GM12864 (cell line): ENCODE measurements around the gene PIGW.

Experiments used
- DNase-seq: peaks from one replicate; pipeline ENCODE4 v3.0.0-alpha.2; 2011; ENCODE audit warnings: low read depth
- H3K4me3 ChIP-seq: 2 replicates; pipeline ENCODE4 v1.5.1; 2011; ENCODE audit warnings: mild to moderate bottlenecking, low read depth, low read length, control low read depth
- CTCF ChIP-seq: IDR thresholded peaks from 2 replicates; pipeline ENCODE4 v1.5.1; 2011; ENCODE audit warnings: low read depth, mild to moderate bottlenecking, moderate library complexity, low read length, control low read depth, inconsistent platforms; ENCODE audit errors: missing control alignments

Gene PIGW

GRCh38 chr17:36566081-36566480, 31.3 kb downstream of the PIGW start:
- H3K4me3 ChIP-seq, result no peak overlapping the region
- no peak for DNase-seq
- TF ChIP-seq CTCF, result no peak

GRCh38 chr17:36575028-36575427, 40.2 kb downstream of the PIGW start:
- no peak for DNase-seq
- no peak for TF ChIP-seq CTCF
- H3K4me3 ChIP-seq, result no peak overlapping the region

GRCh38 chr17:36576793-36577192, 42.0 kb downstream of the PIGW start:
- no peak for DNase-seq
- no peak for TF ChIP-seq CTCF

GRCh38 chr17:36578671-36579070, 43.9 kb downstream of the PIGW start:
- H3K4me3 ChIP-seq, result no peak overlapping the region
- TF ChIP-seq CTCF, result no peak
- DNase-seq, result no peak

More at GRCh38 chr17:36576793-36577192, 42.0 kb downstream of the PIGW start:
- no peak overlapping the region for H3K4me3 ChIP-seq

GRCh38 chr17:36583787-36584186, 49.0 kb downstream of the PIGW start:
- TF ChIP-seq CTCF, result no peak
- no peak for DNase-seq
- no peak overlapping the region for H3K4me3 ChIP-seq

GRCh38 chr17:36586138-36586537, 51.4 kb downstream of the PIGW start:
- no peak for TF ChIP-seq CTCF
- DNase-seq, result no peak
- H3K4me3 ChIP-seq, result no peak overlapping the region
